Pulmonary artery endothelial cell (primary cell): Measurements from ENCODE around the gene ZNF423. TPM values are rescaled to one million over a fixed set of nuclear protein-coding genes. Genes with fewer than 3 reads are reported as not detected.

Source experiments
- DNase-seq: peaks from one replicate; pipeline ENCODE4 v3.0.0-alpha.2; 2011; ENCODE audit warnings: low read depth, low spot score
- total RNA-seq: library from RNA; depleted of rRNA; stranded (reverse); fragments of >200 nt; gene quantifications from 2 replicates; pipeline ENCODE4 v1.2.3, GENCODE V29; 2014

Gene ZNF423
- total RNA-seq, 1 donor from 2014 or later, result 0.73 TPM

GRCh38 chr16:49477250-49477895 lies 378.5 kb downstream of the ZNF423 start:
- no peak for DNase-seq

GRCh38 chr16:49474741-49475140 lies 381.2 kb downstream of the ZNF423 start:
- no peak for DNase-seq

- no peak for DNase-seq
These were observed 382.1 kb downstream of the ZNF423 start for GRCh38 chr16:49473773-49474172.

- DNase-seq, result no peak
These were observed 382.8 kb downstream of the ZNF423 start for GRCh38 chr16:49473131-49473530.

DNA sequence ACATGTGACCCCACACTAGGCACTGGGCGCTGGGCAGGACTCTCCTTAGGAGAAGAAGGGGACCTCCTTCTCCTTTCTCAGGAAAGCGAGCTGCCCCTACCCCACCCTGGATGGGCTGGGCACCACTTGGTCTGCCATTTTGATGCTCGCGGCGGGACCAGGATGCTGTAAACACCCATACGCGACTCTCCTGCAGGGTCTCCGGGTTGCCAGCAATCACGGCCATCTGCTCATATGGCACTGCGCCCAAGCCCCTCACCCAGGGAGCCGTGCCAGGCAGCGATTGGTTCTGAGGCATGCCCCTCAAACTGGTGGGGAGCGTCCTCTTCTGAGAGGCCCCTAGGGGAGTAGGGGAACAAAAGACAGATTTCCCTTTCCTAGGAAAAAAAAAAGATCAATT lies 383.3 kb downstream of the ZNF423 start:
- DNase-seq, result no peak

DNA sequence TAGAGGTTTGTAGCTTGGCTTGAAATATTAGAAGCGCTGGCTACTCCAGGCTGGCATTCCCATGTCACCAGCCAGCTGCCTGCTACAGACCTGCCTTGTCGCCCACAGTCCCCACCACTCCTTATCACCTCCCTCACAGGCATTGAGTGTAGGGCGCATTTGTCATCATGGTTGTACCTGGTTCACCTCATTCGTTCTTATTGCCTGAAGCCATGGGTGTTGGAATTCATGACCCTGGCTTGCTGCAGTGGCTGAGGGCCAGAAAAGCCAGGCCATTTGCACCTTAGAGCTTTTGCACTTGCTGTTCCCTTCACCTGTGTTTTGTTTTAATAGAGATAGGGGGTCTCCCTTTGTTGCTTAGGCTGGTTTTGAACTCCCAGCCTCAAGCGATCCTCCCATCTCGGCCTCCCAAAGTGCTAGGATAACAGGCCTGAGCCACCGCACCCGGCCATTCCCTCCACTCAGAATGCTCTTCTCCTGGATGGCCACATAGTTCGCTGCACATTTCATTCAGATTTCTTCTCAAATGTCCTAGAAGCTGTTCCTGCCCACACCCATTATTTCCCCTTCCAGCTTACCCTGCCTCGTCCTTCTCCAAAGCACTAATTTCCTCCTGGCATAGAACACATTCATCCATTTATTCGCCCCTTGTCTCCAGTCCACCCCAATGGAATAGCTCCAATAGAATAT lies 384.7 kb downstream of the ZNF423 start:
- no peak for DNase-seq

DNA sequence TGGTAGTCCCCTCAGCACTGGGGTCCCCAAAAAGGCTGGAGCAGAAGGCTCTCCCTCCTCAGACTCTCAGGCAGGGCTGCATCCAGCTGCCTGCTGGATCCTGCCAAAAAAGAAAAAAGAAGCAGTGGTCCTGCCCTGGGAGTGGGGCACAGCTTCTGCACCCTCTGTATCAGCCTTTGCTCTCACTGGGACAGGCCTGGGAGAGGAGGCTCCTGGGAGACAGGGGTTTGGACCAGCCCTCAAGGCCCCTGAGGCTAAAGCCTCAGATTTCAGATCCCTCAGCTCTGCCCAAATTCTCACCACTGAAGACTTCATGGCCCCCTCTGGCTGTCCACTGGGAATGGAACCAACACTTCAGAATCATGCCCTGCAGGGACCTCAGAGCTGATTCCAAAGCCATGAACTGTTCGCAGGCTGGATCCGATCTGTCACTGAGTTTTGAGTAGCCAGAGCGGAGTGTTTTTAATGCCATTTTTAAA lies 385.4 kb downstream of the ZNF423 start:
- no peak for DNase-seq

GRCh38 chr16:49469930-49470451 lies 385.9 kb downstream of the ZNF423 start:
- DNase-seq, result no peak

GRCh38 chr16:49469311-49469670 lies 386.6 kb downstream of the ZNF423 start:
- DNase-seq, result no peak

GRCh38 chr16:49468611-49469310 lies 387.2 kb downstream of the ZNF423 start:
- no peak for DNase-seq

- DNase-seq, result no peak
These were observed 388.2 kb downstream of the ZNF423 start for GRCh38 chr16:49467540-49468372.

- DNase-seq, result no peak
These were observed 389.0 kb downstream of the ZNF423 start for GRCh38 chr16:49466881-49467280.

GRCh38 chr16:49466529-49466831 lies 389.4 kb downstream of the ZNF423 start:
- no peak for DNase-seq

DNA sequence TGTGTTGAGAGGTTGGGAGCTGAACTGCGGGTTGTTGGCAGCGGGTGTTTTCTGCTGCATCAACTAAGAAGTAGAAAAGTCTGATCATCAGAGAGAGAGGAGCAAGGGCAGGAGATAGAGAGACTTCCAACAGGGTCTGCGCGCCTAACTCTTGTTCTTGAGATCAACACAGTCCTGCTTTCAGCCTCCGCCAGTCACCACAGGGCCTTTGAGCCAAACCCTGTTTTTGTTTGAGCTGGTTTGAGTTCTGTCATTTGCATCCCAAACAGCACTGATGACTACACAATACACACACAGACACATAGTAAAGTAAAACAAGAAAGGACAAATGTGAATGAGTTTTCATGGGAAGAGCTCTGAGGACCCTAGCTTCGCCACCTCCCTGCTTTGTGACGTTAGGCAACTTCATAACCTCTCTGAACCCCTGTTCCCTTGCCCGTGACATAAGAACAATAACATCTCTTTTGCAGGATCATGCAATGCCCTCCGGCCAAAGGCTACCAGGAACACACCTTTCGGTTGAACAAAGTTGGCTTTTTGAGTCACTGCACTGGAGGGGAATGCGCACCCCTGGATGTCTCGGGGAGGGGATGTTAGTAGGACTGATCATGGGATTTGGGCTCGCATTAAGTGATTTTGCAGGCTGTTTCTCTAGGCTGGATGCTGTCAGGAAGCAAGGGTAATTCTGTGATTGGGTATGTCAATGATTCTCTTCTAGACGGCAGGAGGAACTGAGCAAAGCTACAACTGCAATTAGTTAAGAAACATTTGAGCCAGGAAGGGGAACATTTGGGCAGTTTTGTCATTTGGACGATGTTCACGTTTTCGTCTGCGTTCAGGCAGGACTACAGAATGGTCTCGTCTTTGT lies 390.0 kb downstream of the ZNF423 start:
- DNase-seq, result no peak

GRCh38 chr16:49464877-49465504 lies 390.9 kb downstream of the ZNF423 start:
- no peak for DNase-seq

DNA sequence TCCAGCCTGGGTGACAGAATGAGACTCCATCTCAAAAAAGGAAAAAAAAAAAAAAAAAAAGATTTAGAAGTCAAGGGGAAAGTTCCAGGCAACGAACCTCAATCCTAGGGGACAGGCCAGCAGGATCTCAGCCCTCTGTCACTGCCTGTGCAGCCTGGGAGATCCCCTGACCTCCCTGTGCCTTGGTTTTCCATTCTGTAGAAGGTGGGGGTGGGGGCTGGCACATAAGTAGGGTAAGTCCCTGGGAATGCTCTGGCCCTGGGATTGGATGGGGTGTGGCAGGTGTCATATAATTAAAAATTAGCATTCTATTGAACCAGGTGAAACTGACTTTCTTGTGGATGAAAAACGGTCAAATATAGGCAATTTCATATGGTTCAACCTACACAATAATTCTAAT lies 391.8 kb downstream of the ZNF423 start:
- DNase-seq, result no peak

- no peak for DNase-seq
These were observed 392.4 kb downstream of the ZNF423 start for GRCh38 chr16:49463529-49463928.

GRCh38 chr16:49462989-49463371 lies 392.9 kb downstream of the ZNF423 start:
- DNase-seq, result no peak

DNA sequence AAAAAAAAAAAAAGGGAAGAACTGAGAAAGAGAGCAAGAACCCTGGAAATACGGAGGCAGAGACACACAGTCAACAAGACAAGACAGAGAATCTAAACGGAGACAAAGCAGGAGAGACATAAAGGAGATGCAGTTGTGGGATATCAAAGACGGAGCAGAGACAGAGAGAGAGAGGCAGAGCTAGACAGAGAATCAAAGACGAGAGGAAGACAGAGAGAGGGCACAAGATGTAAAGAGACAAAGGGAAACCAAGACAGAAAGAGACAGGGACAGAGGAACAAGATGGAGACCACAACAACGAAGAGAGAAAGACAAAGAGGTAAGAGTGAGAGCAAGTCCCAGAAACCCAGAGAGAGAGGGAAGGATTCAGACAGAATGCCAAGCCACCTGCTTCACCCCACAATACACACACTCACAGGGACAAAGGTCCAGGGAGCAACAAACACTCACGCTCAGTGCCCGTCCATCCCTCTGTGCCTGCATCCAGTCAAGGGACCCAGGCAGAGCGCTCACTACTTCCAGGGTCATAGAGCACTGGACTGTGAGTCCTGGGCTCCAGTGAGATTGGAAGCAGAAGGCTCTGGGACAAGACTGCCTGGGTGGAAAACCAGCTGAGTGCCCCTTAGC lies 393.4 kb downstream of the ZNF423 start:
- DNase-seq, result no peak

GRCh38 chr16:49461517-49461951 lies 394.4 kb downstream of the ZNF423 start:
- DNase-seq, result no peak
